Loucy (cell line): ENCODE data around the gene PHOSPHO2.

Experiments used
- H2AFZ ChIP-seq: fragments of 200-600 bp; sonication (generic); 2 replicates; pipeline ENCODE4 v1.6.0; 2016; ENCODE audit warnings: antibody characterized with exemption, mild to moderate bottlenecking, low read length, moderate library complexity
- H3F3A ChIP-seq: fragments of 200-600 bp; 2 replicates; pipeline ENCODE4 v1.6.0; 2016; ENCODE audit warnings: antibody characterized with exemption, low read depth, mild to moderate bottlenecking
- H3K27me3 ChIP-seq: fragments of 200-600 bp; sonication (generic); 2 replicates; pipeline ENCODE4 v1.6.1; 2014; ENCODE audit warnings: low read length, mild to moderate bottlenecking; ENCODE audit not compliant: insufficient read depth, poor library complexity, severe bottlenecking
- H3K36me3 ChIP-seq: fragments of 200-600 bp; sonication (generic); 2 replicates; pipeline ENCODE4 v1.6.1; 2016; ENCODE audit warnings: low read length; ENCODE audit not compliant: insufficient read depth
- H3K4me1 ChIP-seq: fragments of 200-600 bp; sonication (generic); 2 replicates; pipeline ENCODE4 v1.5.1; 2014; ENCODE audit warnings: low read length, mild to moderate bottlenecking; ENCODE audit not compliant: insufficient read depth, poor library complexity, severe bottlenecking
- H3K4me2 ChIP-seq: fragments of 200-600 bp; sonication (generic); 2 replicates; pipeline ENCODE4 v1.6.0; 2014; ENCODE audit warnings: antibody characterized with exemption, low read length, low read depth, mild to moderate bottlenecking; ENCODE audit not compliant: poor library complexity, severe bottlenecking
- H3K4me3 ChIP-seq: fragments of 200-600 bp; sonication (generic); 2 replicates; pipeline ENCODE4 v1.5.1; 2014; ENCODE audit warnings: low read length, mild to moderate bottlenecking, mixed read lengths; ENCODE audit not compliant: poor library complexity, severe bottlenecking
- H3K79me2 ChIP-seq: fragments of 200-600 bp; sonication (generic); 2 replicates; pipeline ENCODE4 v1.6.1; 2014; ENCODE audit warnings: low read length; ENCODE audit not compliant: insufficient read depth
- H3K9ac ChIP-seq: fragments of 200-600 bp; sonication (generic); 2 replicates; pipeline ENCODE4 v1.6.0; 2014; ENCODE audit warnings: mild to moderate bottlenecking, low read depth, low read length, moderate library complexity; ENCODE audit not compliant: poor library complexity, severe bottlenecking
- H3K9me2 ChIP-seq: fragments of 200-600 bp; sonication (generic); replicated peaks from 2 replicates; pipeline ENCODE4 v1.6.1; 2016; ENCODE audit warnings: low read depth, low read length, mixed read lengths
- H3K9me3 ChIP-seq: fragments of 200-600 bp; sonication (generic); 2 replicates; pipeline ENCODE4 v1.6.1; 2014; ENCODE audit warnings: mild to moderate bottlenecking, antibody characterized with exemption, low read length, low read depth; ENCODE audit not compliant: insufficient read depth
- H4K20me1 ChIP-seq: fragments of 200-600 bp; sonication (generic); 2 replicates; pipeline ENCODE4 v1.6.0; 2014; ENCODE audit warnings: antibody characterized with exemption, low read length, mild to moderate bottlenecking; ENCODE audit not compliant: insufficient read depth, poor library complexity, severe bottlenecking
- EZH2phosphoT487 ChIP-seq: fragments of 200-600 bp; IDR thresholded peaks from 2 replicates; pipeline ENCODE4 v1.6.1; 2018; ENCODE audit warnings: antibody characterized with exemption, mild to moderate bottlenecking, moderate library complexity, borderline replicate concordance
- TF ChIP-seq, protein P1 (sequence below): fragments of 200-600 bp; sonication (generic); conservative IDR thresholded peaks from 2 replicates; pipeline ENCODE4 v1.5.1; 2014; ENCODE audit warnings: mild to moderate bottlenecking, antibody characterized with exemption, low read length

Gene PHOSPHO2

DNA sequence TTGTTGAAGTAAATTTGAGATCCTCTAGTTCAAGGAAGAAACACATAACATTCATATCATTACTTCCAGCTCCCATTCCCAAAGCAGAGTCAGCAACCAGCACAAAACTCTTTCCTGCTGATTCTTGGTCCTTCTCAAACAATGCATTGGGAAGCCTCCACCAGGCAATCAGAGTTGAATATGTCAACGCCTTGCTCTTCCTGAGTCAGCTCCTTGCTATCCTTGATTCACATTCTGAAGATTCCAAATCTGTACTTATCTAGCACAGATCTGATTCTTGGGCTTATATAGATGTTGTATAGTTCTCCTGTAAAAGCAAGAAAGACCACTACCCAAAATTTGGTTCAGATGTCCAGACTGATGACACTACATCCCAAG is 29.7 kb upstream of the PHOSPHO2 start:
- H3K4me3 ChIP-seq: peak overlapping the region; percentile 55
- H3K27me3 ChIP-seq: no peaks in the 10 kb centered on the region
- H3K9ac ChIP-seq: peak overlapping the region; percentile 64
- H2AFZ ChIP-seq: peak overlapping the region; percentile 66
- no peaks in the 10 kb centered on the region for H3F3A ChIP-seq
- peaks cover 30% of the 10 kb centered on the region for H3K4me1 ChIP-seq
- H3K36me3 ChIP-seq: no peaks in the 10 kb centered on the region
- TF ChIP-seq, protein P1, sequence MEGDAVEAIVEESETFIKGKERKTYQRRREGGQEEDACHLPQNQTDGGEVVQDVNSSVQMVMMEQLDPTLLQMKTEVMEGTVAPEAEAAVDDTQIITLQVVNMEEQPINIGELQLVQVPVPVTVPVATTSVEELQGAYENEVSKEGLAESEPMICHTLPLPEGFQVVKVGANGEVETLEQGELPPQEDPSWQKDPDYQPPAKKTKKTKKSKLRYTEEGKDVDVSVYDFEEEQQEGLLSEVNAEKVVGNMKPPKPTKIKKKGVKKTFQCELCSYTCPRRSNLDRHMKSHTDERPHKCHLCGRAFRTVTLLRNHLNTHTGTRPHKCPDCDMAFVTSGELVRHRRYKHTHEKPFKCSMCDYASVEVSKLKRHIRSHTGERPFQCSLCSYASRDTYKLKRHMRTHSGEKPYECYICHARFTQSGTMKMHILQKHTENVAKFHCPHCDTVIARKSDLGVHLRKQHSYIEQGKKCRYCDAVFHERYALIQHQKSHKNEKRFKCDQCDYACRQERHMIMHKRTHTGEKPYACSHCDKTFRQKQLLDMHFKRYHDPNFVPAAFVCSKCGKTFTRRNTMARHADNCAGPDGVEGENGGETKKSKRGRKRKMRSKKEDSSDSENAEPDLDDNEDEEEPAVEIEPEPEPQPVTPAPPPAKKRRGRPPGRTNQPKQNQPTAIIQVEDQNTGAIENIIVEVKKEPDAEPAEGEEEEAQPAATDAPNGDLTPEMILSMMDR: no peak
- no peak for TF ChIP-seq EZH2phosphoT487
- H3K79me2 ChIP-seq: no peaks in the 10 kb centered on the region
- no peaks in the 10 kb centered on the region for H3K9me3 ChIP-seq
- H3K4me2 ChIP-seq: peak overlapping the region; percentile 70
- H4K20me1 ChIP-seq: no peaks in the 10 kb centered on the region
- H3K9me2 ChIP-seq: no peaks in the 10 kb centered on the region

DNA sequence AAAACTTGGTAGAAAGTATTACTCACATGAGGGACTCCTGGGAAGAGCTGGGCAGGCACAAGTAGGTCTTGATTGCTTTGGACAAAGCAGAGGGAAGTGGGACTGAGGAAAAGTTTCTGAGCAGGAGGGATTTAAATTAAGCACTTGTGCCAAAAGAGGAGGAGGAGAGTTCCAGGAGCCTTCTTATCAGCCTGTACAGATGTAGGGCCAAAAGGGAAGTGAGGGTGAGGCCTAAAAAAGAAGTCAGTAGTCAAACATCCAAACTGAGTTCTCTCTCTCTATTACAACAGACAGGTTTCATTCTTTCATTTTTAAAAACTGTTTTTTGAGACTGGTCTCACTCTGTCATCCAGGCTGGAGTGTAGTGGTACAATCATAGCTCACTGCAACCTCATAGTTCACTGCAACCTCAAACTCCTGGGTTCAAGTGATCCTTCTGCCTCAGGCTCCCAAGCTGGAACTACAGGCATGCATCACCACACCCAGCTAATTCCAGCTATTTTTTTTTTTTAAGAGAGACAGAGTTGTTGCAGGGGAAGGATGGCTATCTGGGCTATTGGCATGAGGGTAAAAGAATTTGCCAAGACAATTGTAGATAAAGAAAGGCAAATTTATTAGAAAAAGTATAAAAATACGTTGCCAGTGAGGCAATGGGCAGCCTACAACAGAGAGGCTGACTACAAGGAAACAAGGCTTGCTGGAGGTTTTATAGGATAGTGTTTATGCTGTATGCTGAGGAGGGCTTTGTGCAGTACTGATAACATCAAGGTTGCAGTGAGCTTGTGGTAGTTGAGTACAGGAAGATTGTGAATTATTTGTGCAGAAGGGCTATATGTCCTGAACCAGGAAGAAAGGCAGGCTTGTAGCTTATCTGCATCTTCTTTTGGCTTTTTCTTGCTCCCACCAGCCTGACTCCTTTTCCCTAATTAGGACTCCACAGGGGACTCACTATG is 29.0 kb upstream of the PHOSPHO2 start:
- no peaks in the 10 kb centered on the region for H3K9me3 ChIP-seq
- H3K9me2 ChIP-seq: no peaks in the 10 kb centered on the region
- H2AFZ ChIP-seq: peak overlapping the region; percentile 66
- H3K4me3 ChIP-seq: peak overlapping the region; percentile 55
- peak overlapping the region; percentile 64 for H3K9ac ChIP-seq
- no peaks in the 10 kb centered on the region for H3K79me2 ChIP-seq
- TF ChIP-seq, protein P1: no peak
- TF ChIP-seq EZH2phosphoT487: no peak
- peak overlapping the region; percentile 70 for H3K4me2 ChIP-seq
- peaks cover 27% of the 10 kb centered on the region for H3K4me1 ChIP-seq
- H3K36me3 ChIP-seq: no peaks in the 10 kb centered on the region
- no peaks in the 10 kb centered on the region for H3F3A ChIP-seq
- no peaks in the 10 kb centered on the region for H3K27me3 ChIP-seq
- no peaks in the 10 kb centered on the region for H4K20me1 ChIP-seq

DNA sequence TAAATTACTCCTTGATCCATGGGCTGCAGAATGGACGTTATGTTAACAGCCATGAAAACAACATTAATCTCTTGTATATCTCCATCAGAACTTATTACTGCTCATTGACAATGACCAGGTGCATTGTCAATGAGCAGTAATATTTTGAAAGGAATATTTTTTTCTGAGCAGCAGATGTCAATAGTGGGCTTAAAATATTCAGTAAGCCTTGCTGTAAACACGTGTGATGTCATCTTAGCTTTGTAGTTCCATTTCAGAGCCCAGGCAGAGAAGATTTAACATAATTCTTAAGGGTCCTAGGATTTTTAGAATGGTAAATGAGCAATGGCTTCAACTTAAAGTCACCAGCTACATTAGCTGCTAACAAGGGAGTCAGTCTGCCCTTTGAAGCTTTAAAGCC is 26.7 kb upstream of the PHOSPHO2 start:
- Histone ChIP-seq H3K4me1 (peaks cover 17% of the 10 kb centered on the region), H3K4me3 (no peak overlapping the region), H3F3A (no peaks in the 10 kb centered on the region), H3K9me3 (no peaks in the 10 kb centered on the region), H2AFZ (peak overlapping the region; percentile 16; the same call in 1 of the 2 replicates), H4K20me1 (no peaks in the 10 kb centered on the region), H3K9ac (no peak overlapping the region), H3K27me3 (no peaks in the 10 kb centered on the region), H3K4me2 (no peak overlapping the region), H3K9me2 (no peaks in the 10 kb centered on the region), H3K79me2 (no peaks in the 10 kb centered on the region), H3K36me3 (no peaks in the 10 kb centered on the region)
- TF ChIP-seq, protein P1: no peak
- TF ChIP-seq EZH2phosphoT487: no peak
